Measurements from ENCODE around the gene SEC22C.
A peak's percentile ranks its signal among the peaks of the same experiment; 100 is the strongest.

The SEC22C gene

DNA sequence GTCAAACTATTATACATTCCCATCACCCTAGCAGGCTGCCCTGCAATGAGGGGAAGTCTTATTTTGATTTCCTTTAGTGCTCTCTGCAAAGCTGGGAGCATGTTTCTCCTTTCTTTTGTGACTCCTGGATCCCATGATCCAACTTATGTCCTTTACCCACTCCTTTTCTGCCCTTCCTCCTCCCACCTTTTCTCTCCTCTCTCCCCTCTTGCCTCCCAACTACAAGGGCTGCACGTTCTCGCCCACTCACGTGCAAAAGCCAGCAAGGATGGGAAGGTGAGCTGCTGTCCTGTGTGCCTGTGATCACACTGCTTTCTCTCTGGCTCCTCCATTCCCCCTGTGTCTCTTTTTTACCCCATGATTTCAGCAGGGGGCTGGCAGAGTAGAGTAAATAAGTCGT, 73.2 kb downstream of the SEC22C start:
- no peak for DNase-seq

DNA sequence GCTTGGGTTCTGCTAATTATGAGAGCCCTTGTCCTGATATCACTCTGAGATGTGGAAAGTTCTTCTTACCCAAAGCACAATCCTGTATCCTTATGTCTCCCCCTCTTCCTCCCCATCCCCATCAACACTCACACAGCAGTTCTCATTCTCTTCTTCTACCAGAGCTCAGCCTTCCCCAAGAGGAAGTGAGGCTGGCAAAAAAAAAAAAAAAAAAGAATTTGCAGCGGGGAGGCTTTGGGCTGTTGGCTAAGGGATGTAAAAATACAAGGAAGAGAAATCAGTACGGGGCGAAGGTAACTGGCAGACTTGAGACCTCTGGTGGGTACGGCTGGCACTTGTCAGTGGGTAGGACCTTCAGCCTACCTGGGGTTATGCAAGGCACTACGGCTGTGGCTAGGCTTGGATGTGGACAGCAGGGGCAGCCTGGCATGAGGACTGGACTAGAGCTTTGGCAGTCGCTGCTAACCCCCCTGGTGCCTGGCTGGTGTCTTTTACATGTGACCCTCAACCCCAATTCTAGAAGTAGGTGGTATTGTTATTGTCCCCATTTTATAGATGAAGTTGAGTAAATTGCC, 73.9 kb downstream of the SEC22C start:
- peak; percentile 4 for DNase-seq

GRCh38 chr3:42507252-42507651, 74.5 kb downstream of the SEC22C start:
- peak; percentile 5 for DNase-seq

- DNase-seq = peak; percentile 4
Observed at GRCh38 chr3:42505849-42506410, 75.8 kb downstream of the SEC22C start.

- DNase-seq = peak; percentile 7
Observed at GRCh38 chr3:42505128-42505848, 76.5 kb downstream of the SEC22C start.

GRCh38 chr3:42504334-42505127, 77.2 kb downstream of the SEC22C start:
- DNase-seq = peak; percentile 1

DNA sequence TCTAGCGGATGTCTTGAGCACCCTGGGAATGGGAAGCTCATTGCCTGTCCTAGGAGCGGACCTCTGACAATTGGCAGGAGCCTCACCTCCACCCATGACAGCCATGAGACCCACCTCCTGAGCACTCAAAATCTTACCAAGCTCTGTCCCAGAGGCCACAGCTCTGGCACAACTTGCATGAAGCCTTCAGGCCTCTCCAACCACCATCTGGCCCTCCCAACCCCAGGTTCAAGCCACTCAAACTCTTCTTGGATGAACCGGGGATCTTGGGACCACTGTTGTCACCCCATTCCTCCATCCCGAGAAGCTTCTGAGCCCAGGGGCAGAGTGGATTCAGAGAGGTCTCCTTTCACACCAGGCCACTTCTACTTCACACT, 77.8 kb downstream of the SEC22C start:
- DNase-seq = peak; percentile 5

DNA sequence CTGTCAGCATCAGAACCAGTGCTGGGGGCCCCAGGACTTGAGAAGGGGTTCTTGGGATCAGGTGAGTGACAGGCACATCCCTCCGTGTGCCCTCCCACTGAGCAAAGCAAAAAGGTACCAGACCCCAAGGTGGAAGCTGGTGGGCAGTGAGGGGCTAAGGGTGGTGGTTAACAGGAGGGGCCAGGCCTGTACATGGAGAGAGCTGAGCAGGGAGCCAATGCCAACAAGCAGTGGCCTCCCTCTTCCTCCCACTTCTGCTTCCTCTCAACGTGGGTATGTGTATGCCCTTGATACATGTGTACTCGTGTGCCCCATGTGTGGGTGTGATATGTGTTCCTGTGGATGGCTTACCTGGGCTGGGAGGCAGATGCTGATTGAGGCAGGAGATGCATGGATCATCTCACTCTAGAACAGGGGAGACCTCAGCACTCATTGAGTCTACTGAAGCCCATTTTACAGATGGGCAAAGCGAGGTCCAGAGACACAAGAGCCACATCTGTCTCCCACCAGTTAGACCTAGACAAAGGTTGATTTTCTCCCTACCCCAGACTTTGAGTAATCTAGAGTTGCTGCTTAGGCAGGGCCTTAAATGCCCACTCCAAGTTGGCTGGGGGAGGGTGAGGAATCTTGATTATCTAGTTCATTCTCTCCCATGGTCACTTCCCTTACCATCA, 78.4 kb downstream of the SEC22C start:
- DNase-seq = peak; percentile 9

DNA sequence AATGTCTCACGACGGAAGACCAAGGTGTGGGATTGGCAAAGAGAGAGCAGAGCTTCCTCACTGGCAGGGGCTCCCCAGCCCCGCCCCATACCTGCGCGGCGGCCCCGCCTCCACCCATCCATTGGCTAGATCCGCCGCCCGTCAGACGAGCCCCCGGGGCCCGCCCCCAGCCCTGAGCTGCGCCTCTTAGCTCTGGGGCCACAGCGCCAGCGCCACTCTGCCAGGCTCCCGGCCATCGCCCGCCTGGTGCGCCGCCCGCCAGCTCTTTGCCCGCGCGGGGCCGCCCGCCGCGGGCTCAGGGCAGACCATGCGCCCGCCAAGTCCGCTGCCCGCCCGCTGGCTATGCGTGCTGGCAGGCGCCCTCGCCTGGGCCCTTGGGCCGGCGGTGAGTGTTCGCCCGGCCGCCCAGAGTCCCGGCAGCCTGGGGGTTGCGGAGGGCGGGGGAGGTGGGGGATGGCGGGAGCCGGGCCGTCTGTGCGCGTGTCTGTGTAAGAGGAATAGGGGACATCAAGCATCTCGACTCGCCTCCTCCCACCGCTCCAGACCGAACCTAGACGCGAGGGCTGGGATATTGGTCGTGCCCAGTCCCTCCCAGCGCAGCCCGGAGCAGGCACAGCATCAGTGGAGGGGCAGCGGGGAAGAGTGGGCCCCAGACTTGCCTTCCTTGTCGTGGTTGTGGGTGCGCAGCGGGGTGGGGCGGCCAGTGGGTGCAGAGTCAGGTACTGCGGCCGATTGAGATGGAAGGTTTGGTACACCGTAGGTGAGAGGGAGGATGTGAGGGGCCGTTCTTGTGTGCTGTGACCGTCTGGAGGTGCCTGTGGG, 79.1 kb downstream of the SEC22C start, which contains the start of gene VIPR1:
VIPR1 (plus strand) TSS at position 215 of the 822 bp plus-strand sequence; CDS start at position 308, 93 bp downstream.
- DNase-seq = peak; percentile 96

DNA sequence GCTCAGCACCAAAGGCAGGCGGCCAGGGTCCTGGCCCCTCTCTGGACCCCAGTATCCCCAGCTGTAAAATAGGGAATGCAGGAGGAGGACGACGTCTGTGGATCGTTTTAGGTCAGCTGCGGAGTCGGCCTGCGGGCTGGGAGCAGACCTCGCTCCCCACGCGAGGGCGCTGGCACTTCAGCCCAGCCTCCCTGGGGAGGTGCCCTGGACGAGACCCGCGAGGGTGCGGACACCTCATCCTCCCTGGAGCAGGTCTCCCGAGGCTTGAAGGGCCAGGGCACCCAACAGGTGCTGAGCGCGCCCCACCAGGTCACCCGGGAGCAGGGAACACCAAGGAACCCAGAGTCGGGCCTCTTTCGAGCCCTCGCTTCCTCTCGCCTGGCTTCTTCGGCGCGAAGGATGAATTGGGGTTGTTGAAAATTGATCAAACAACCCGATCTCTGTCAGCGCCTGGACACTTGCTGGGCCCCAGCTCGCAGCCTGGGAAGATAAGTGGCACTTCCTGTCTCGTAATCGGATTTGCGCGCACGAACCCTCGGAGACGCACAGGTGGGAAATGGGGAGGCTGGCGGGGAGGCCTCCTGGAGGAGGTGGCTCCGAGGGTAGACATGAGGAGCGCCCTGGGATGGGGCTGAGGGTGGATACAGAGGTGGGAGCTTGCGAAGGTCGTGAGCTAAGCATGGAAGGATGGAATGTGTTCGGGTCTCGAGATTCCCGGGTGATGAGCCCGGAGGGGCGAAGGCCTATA, 79.9 kb downstream of the SEC22C start:
- peak; percentile 72 for DNase-seq

- peak; percentile 21 for DNase-seq
Observed at GRCh38 chr3:42501321-42501680, 80.5 kb downstream of the SEC22C start.

- no peak for DNase-seq
Observed at GRCh38 chr3:42500909-42501308, 80.9 kb downstream of the SEC22C start.

DNA sequence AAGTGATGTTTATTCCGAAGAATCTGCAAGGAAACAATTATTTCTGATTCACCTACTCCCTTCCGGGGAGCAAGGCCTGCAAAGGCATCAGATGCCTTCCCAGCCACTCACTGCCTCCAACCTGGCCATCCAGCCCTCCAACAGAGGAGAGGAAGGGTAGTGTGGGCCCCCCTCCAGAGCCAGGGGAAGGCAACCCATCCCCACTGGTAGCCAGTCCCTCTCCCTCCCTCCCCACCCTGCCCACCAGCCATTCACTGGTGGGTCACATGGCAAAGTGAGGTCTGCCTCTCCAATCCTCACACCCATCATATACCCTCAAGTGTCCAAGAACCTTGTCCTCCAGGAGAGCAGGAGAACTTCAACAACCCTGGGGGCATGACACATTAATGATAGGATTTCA, 81.7 kb downstream of the SEC22C start:
- DNase-seq = peak; percentile 2

DNA sequence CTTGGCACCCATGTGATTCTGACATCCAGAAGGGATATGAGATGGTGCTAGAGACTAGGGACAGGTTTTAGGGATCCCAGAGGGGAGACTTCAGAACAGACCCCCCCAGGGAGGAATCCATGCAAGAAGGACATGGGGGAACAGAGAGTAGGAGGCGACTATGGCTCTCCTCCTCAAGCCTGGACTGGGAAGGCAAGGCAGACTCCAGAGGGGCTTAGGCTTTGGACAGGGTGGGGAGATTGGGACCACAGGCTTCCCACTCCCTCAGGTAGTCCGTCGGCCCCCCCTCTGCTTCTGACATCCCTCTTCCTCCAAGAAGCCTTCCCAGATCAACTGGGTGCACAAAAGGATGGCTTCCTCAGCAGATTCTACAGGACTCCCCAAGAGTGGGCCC, 82.3 kb downstream of the SEC22C start:
- DNase-seq = no peak

DNA sequence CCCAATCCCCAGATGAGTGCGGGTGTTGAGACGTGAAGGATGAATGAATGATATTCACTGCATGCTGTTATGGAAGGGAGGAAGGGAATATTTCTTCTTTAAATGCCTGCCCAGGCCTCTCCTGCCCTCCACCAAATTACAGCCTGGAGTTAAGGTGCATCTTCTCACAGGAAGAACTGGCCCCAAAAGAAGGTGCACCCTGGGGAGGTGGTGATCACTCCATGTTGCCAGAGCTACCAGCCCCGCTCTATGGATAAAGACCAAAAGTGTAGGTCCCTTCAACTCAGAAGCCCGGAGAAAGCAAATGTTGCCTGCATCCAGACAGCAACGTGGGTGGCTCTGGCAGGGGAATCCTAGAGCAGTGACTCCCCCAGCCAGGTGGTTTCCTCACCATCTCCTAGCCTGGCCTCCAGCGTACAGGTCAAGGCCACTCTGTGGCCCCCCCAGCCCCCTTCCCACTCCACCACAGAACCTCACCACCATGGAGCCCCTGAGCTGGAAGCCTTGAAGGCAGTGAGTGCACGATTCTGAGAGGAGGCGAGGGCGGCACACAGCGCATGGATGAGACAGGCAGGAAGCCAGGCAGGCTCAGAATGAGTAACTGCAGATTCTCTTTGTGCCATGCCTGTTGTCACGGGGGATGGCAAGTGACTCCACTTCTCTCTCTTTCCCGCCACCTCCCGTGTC, 82.8 kb downstream of the SEC22C start:
- DNase-seq = peak; percentile 14

DNA sequence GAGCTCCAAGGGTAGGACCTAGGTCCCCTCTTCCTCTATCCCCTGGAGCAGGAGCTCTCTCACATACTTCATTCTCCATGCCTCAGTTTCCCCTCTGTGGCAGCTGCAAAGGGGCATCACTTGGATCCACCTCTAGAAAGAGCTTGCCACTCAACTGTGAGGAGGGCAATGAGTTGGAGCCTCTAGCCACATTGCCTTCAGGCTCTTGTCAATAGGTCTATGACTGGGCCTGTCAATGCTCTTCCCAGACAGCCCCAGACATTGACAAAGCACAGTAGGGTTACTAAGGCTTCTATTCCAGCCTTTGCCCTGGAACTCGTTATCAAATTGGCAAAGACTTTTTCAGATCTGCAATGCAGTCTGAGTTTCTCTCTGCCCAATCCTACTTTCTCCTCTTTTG, 83.7 kb downstream of the SEC22C start:
- DNase-seq = no peak

Data from activated naive CD4-positive, alpha-beta T cell treated with anti-CD3 and anti-CD28 coated beads, Interleukin-2, amount 50 U/mL, for 16 hours (primary cell).